Hepatocyte (in vitro differentiated cells): ENCODE measurements around the gene SCAMP5. TPM values are rescaled to one million over a fixed set of nuclear protein-coding genes. Genes with fewer than 3 reads are reported as not detected.

Experiments used
- DNase-seq: peaks from one replicate; pipeline ENCODE4 v3.0.0-alpha.2; 2016; ENCODE audit warnings: low spot score
- H2AFZ ChIP-seq: fragments of 200-600 bp; sonication (generic); 2 replicates; pipeline ENCODE4 v1.6.0; 2016; ENCODE audit warnings: antibody characterized with exemption, mild to moderate bottlenecking
- H3K27ac ChIP-seq: fragments of 200-600 bp; sonication (generic); 2 replicates; pipeline ENCODE4 v1.5.1; 2016; ENCODE audit warnings: mild to moderate bottlenecking
- H3K27me3 ChIP-seq: fragments of 200-600 bp; sonication (generic); 2 replicates; pipeline ENCODE4 v1.6.1; 2016
- H3K36me3 ChIP-seq: fragments of 200-600 bp; sonication (generic); replicated peaks from 2 replicates; pipeline ENCODE4 v1.5.1; 2016; ENCODE audit warnings: low read depth; ENCODE audit not compliant: insufficient read depth
- H3K4me1 ChIP-seq: fragments of 200-600 bp; sonication (generic); 2 replicates; pipeline ENCODE4 v1.5.1; 2016; ENCODE audit warnings: mild to moderate bottlenecking, moderate library complexity; ENCODE audit not compliant: insufficient read depth
- H3K4me2 ChIP-seq: fragments of 200-600 bp; sonication (generic); 2 replicates; pipeline ENCODE4 v1.6.0; 2016
- H3K4me3 ChIP-seq: fragments of 200-600 bp; sonication (generic); 2 replicates; pipeline ENCODE4 v1.5.1; 2016; ENCODE audit warnings: mild to moderate bottlenecking
- H3K79me2 ChIP-seq: fragments of 200-600 bp; sonication (generic); 2 replicates; pipeline ENCODE4 v1.6.0; 2017; ENCODE audit warnings: mild to moderate bottlenecking
- H3K9me2 ChIP-seq: fragments of 200-600 bp; sonication (generic); replicated peaks from 2 replicates; pipeline ENCODE4 v1.6.0; 2017; ENCODE audit warnings: mild to moderate bottlenecking; ENCODE audit not compliant: insufficient read depth
- H3K9me3 ChIP-seq: fragments of 200-600 bp; sonication (generic); 2 replicates; pipeline ENCODE4 v1.5.1; 2016; ENCODE audit warnings: low read depth, mild to moderate bottlenecking
- H4K20me1 ChIP-seq: fragments of 200-600 bp; sonication (generic); 2 replicates; pipeline ENCODE4 v1.6.0; 2016; ENCODE audit warnings: mild to moderate bottlenecking; ENCODE audit not compliant: insufficient read depth, poor library complexity, severe bottlenecking
- EZH2 ChIP-seq: fragments of 200-600 bp; sonication (generic); IDR thresholded peaks from 2 replicates; pipeline ENCODE4 v1.6.1; 2016; ENCODE audit warnings: antibody characterized with exemption, mild to moderate bottlenecking, borderline replicate concordance
- EZH2phosphoT487 ChIP-seq: fragments of 200-600 bp; sonication (generic); IDR thresholded peaks from one replicate; pipeline ENCODE4 v1.6.1; 2018; ENCODE audit warnings: antibody characterized with exemption, mild to moderate bottlenecking, low read depth, moderate library complexity; ENCODE audit not compliant: unreplicated experiment, severe bottlenecking
- WGBS: methylation state at CpG from one replicate; pipeline ENCODE4 v1.1.6; 2016; ENCODE audit warnings: low lambda C conversion rate; ENCODE audit errors: missing lambda C conversion rate; 5-methylcytosine and 5-hydroxymethylcytosine counted together
- polyA plus RNA-seq: library from polyadenylated mRNA; unstranded; fragments of >200 nt; fragmentation: Nextera tagmentation; extraction: Ambion mirVana; gene quantifications from 2 replicates; pipeline ENCODE4 v1.2.1, GENCODE V29; 2016
- total RNA-seq: library from RNA; depleted of rRNA; stranded (reverse); fragments of >200 nt; gene quantifications from 2 replicates; pipeline ENCODE4 v1.2.3, GENCODE V29; 2014
- TF ChIP-seq, protein P1 (sequence below): fragments of 200-600 bp; sonication (generic); IDR thresholded peaks from 2 replicates; pipeline ENCODE4 v1.5.1; 2016; ENCODE audit warnings: antibody characterized with exemption, mild to moderate bottlenecking; ENCODE audit not compliant: poor library complexity

Gene SCAMP5
- total and polyA plus RNA-seq, 2 experiments from 2014 or later = 10.6 to 18.8 TPM

DNA sequence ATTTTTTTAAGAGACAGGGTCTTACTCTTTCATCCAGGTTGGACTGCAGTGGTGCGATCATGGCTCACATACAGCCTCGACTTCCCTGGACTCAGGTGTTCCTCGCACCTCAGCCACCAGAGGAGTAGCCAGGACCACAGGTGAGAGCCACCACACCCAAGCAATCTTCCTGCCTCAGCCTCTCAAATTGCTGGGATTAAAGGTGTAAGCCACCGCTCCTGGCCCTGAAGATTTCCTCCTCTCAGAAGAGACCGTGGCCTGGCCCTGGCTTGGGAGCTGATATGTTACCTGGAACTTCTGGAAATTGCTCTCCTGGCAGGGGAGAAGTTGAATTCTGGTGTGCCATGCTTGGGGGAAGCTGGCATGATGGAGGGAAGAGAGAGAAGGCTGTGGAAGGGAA lies 64.2 kb downstream of the SCAMP5 start:
- Histone ChIP-seq H3K79me2 (no peaks in the 10 kb centered on the region), H3K4me3 (no peak overlapping the region), H2AFZ (no peak overlapping the region), H3K4me1 (peaks cover 10% of the 10 kb centered on the region), H3K27me3 (no peaks in the 10 kb centered on the region), H3K36me3 (no peaks in the 10 kb centered on the region), H3K9me2 (no peaks in the 10 kb centered on the region), H4K20me1 (no peaks in the 10 kb centered on the region), H3K9me3 (no peaks in the 10 kb centered on the region), H3K27ac (no peak overlapping the region), H3K4me2 (no peak overlapping the region)
- DNase-seq = no peak
- no peak for TF ChIP-seq EZH2phosphoT487
- TF ChIP-seq EZH2 = no peak
- TF ChIP-seq, protein P1, sequence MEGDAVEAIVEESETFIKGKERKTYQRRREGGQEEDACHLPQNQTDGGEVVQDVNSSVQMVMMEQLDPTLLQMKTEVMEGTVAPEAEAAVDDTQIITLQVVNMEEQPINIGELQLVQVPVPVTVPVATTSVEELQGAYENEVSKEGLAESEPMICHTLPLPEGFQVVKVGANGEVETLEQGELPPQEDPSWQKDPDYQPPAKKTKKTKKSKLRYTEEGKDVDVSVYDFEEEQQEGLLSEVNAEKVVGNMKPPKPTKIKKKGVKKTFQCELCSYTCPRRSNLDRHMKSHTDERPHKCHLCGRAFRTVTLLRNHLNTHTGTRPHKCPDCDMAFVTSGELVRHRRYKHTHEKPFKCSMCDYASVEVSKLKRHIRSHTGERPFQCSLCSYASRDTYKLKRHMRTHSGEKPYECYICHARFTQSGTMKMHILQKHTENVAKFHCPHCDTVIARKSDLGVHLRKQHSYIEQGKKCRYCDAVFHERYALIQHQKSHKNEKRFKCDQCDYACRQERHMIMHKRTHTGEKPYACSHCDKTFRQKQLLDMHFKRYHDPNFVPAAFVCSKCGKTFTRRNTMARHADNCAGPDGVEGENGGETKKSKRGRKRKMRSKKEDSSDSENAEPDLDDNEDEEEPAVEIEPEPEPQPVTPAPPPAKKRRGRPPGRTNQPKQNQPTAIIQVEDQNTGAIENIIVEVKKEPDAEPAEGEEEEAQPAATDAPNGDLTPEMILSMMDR = no peak
- 91% methylated on average over 5 of the region's 5 CpGs for WGBS

DNA sequence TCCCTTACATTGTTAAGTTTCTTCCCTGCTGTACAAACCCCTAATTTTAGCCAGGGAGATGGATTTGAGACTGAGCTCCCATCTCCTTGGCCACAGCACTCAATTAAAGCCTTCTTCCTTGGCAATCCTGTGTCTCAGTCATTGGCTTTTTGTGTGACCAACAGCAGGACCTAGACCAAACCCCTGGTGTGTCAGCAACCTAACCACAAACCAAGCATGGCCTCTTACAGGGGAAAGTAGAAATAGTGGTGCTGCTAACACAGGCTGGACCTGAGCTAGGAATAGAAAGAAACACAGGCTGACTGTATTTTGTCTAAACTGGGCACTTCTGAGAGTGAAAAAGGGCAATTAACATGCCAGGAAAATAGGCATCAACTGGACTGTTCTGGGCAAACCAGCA lies 65.9 kb downstream of the SCAMP5 start:
- no peak for TF ChIP-seq EZH2phosphoT487
- TF ChIP-seq, protein P1 = no peak
- TF ChIP-seq EZH2 = no peak
- DNase-seq = no peak

DNA sequence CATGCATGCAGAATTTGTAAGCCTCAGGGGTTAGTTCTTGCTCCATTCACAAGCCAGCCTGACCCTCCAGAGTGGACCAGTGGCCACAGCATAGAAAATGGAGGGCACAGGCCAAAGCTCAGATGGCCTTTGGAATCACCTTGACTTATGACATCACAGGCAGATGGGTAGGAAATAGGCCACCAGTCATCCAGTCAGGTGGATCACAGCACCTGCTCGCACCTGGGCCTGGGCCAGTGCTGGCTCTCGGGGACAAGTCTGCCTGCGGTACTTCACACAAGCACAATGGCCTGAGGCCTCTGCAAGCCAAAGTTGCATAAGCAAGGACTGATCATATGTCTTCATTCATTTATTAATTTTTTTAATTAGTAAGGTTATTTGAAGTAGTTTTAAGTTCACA lies 67.3 kb downstream of the SCAMP5 start:
- H4K20me1 ChIP-seq = no peaks in the 10 kb centered on the region
- no peak overlapping the region for H3K4me3 ChIP-seq
- no peaks in the 10 kb centered on the region for H3K9me2 ChIP-seq
- H3K79me2 ChIP-seq = no peaks in the 10 kb centered on the region
- TF ChIP-seq EZH2 = no peak
- no peak for TF ChIP-seq EZH2phosphoT487
- TF ChIP-seq, protein P1 = no peak
- H3K4me2 ChIP-seq = no peak overlapping the region
- H3K9me3 ChIP-seq = peaks cover 10% of the 10 kb centered on the region
- H3K27ac ChIP-seq = no peak overlapping the region
- no peak for DNase-seq
- H3K36me3 ChIP-seq = no peaks in the 10 kb centered on the region
- no peaks in the 10 kb centered on the region for H3K27me3 ChIP-seq
- no peak overlapping the region for H2AFZ ChIP-seq
- peaks cover 10% of the 10 kb centered on the region for H3K4me1 ChIP-seq
- WGBS = 64% methylated on average over 3 of the region's 3 CpGs

More for the DNA sequence above, 65.9 kb downstream of the SCAMP5 start:
- H3K4me1 ChIP-seq = peaks cover 10% of the 10 kb centered on the region
- no peaks in the 10 kb centered on the region for H3K79me2 ChIP-seq
- no peaks in the 10 kb centered on the region for H3K9me2 ChIP-seq
- H2AFZ ChIP-seq = no peak overlapping the region
- no peaks in the 10 kb centered on the region for H4K20me1 ChIP-seq
- H3K4me2 ChIP-seq = no peak overlapping the region
- no peaks in the 10 kb centered on the region for H3K27me3 ChIP-seq
- H3K27ac ChIP-seq = no peak overlapping the region
- H3K9me3 ChIP-seq = peaks cover under 1% of the 10 kb centered on the region
- no peaks in the 10 kb centered on the region for H3K36me3 ChIP-seq
- H3K4me3 ChIP-seq = no peak overlapping the region

DNA sequence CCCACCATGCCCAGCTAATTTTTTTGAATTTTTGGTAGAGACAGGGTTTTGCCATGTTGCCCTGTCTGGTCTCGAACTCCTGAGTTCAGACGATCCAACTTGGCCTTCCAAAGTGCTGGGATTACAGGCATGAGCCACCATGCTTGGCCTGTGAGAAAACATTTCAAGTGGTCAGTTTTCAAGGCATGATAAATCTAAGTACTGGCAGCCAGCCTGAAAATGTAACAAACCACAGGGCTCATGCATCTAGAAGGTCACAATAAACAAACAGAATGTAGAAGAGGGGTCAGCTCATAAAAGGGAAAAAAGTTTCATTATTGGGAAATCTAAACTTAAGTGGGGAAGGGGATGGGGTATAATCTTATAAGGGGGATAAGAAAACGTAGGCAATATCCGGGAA lies 68.0 kb downstream of the SCAMP5 start:
- Histone ChIP-seq H3K4me1 (peaks cover 5% of the 10 kb centered on the region), H3K79me2 (no peaks in the 10 kb centered on the region), H3K4me2 (no peak overlapping the region), H3K27me3 (no peaks in the 10 kb centered on the region), H3K36me3 (no peaks in the 10 kb centered on the region), H2AFZ (no peak overlapping the region), H3K27ac (no peak overlapping the region), H3K9me3 (peaks cover 10% of the 10 kb centered on the region), H4K20me1 (no peaks in the 10 kb centered on the region), H3K4me3 (no peak overlapping the region), H3K9me2 (no peaks in the 10 kb centered on the region)
- 74% methylated on average over 4 of the region's 4 CpGs for WGBS
- TF ChIP-seq, protein P1 = no peak
- no peak for TF ChIP-seq EZH2phosphoT487
- TF ChIP-seq EZH2 = no peak
- no peak for DNase-seq
